ENCODE data around the gene IHH.

IHH gene

DNA sequence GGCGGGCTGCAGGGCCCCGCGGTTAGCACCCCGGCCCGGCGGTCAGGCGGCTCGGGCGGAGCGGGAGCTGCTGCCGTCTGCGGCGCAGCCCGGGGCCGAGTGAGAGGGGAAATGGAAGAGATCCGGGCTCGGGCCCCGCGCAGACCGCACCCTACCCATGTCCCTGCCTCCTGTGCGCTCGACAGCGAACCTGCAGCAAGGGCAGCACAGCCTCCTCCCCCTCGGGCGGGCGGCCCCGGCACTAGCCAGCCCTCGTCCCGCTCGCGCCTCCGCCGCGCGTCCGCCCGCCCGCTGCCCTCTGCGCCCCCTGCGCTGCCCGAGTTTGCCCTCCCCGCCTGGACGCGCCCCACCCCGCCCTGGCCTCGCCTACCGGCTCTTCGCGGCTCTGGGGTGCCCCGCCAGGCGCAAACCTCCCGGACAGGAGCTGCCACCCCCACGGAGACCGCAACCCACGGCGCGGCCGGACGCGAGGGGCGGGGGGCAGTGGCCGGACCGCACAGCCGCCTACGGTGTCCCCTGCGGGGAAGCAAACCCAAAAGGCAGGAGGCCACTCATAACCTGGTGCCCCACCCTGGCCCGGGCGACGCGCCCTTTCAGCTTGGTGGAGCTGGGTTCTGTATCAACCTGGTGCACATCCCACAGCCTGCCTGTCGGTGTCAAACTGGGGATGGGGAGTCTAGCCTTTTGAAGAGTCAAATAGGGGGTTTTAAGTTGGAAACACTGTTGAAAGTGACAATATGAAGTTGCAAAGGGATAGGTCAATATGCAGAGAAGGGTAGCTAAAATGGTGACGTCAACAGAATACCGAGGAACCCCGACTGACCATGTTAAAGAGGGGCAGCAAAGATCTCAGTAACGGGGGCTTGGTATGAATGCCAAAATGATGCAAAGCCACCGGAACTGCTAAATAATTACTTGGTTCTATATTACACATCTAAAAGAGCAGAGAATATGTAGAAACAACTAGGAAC lies at the start of gene IHH:
Gene IHH (minus strand): TSS at position 101 of the 971 bp plus-strand sequence. CDS start 454 bp downstream, outside the sequence.
- no peak for DNase-seq

DNA sequence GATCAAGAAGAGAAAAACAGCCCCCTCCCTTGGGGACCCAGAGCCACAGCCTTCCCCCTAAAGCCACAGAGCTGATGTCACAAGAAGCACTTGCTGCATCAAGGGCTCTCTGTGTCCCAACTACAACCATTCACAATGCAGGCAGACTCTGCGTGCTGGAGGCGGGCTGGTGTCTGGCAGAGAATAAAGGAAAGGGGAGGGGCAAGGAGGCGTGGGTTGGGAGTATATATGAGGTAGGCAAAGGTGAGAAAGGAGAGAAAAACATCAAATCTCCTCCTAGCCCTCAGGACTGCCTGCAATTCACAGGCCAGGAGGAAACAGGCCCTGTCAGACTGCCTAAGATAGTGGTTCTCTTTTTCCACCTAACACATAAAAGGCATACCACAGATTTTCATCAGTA lies 48.8 kb upstream of the IHH start:
- no peak for DNase-seq

DNA sequence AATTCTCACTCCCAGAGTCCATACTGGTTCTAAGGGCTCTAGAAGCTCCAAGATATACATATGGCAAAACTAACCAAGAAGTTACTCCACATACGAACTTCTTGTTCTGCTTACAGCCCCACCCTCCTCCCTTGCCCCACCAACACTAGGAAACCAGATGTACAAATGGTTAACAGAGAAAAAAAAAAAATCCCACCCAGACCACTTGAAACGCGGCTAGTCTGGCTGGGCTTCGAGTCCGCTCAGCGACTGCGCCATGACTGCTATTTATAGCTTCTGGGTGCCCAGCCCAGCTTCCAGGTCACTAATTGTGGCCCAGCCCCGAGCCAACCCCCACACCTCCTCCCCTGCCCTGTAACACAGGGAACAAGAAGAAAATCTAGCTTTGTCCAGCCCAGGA lies 47.0 kb upstream of the IHH start:
- DNase-seq: no peak

DNA sequence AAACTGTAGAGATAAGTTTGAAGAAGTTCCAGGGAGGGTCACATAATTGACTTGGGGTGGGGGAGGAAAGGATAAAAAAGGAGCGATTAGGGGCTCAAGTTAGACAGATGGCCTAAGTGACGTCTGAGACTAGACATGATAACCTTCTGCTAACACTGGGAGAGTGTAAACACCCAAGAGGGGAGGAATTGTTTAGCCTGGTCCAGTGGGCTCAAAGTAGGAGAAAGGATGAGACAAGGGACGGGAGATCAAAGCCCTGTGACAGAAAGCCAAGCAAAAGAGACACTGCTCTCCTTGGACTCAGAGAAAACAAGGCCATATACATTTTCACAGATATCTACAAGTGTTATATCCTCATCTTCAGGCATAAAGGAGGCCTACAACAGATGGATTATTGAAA lies 45.5 kb upstream of the IHH start:
- DNase-seq: no peak

DNA sequence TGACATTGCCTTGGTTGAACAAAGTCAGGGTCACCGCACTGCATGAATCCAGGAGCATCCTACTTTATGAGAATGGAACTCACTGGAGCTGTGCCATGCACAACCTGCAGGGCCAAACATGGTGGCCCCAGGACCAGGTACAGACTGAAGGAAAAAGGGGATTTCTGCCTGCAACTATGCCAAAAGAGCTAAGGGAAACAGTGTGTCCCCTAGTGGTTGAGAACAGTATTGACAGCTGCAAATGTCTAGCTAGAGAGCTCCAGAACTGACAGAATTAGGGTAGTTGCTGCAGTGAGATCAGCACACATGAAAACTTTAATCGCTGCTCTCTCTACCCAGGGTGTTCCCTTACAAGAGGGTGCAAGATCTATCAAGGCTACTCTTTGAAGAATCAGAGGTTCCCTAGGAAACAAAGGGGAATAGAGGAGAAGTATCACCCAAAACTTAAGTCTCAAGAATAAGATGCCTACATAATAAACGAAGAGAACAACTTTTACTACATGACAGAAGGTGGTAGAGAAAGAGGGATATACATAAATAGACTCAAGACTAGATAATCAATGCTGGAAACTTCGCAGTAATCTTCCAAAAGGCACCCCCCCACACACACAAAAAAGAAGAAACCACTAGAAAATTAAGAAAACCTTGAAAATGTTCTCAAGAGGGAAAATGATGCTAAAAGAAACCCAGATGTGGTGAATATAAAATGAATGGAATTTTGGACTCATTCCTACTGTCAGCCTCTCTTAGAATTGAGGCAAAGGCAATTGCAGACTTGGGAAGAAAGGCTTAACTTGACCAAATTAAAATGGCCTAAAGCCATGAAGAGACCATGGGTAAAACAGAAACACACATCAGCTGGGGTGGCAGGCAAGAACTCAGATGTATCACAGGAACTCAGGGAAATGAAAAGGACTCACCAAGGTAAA lies 43.6 kb upstream of the IHH start:
- DNase-seq: no peak

DNA sequence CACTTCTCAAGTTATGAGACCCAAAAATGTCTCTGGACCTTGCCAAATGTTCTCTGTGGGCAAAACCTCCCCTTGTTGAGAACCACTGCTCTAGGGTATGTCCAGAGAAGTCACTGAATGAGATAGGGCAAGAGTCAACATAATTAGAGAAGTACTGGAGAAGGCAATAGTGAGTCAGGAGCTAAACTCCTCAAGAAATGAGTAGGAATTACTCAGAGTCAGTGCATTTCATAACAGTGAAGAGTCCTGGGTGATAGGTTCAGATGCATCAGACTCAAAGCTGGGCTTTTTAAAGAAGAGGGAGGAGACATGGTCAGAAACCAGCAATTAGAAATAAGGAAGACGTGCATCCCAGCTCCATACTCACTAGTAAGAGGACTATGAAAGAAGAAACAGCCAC lies 38.6 kb upstream of the IHH start:
- DNase-seq: no peak

DNA sequence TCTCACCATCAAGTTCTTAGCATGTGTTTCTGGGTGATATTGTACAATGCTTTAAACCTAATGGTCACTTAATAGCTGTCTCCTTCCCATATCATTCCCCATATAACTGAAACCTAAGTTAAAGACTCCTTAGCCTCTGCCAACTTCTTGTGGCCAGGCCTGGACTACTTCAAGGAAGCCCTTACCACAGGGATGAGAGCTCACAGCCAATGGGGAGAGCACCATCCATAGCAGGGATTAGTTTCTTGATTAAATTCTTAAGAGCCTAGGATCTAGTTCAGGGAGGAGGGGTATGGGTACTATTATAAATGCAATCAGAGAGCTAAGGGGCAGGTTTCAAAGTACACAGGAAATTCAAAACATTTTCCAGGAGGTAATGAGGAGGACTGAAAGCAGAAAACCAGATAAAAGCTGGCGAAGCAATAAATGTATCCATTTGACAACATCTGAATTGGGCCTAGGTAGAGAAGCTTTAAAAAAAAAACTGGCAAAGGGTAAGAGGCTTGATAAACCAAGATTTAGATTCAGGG lies 34.8 kb upstream of the IHH start:
- DNase-seq: no peak

DNA sequence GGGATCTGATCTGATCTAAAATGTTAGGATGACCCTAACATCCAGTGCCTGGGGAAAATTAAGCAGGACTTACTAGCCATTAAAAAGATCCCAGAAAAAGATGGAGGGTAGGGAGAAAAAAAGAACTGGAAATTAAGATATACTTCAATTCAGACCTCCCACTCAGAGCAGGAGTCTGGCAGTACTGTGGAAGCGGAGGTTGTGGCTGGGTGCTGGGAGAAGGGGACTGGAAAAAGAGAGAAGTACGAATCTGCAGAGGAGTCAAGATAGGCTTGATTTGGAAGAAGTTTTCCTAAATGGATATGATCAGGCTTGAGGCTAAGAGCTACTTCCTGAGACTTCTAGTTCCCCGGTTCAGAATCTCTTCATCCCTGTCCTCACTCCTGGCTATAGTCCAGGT lies 33.5 kb upstream of the IHH start:
- DNase-seq: no peak

DNA sequence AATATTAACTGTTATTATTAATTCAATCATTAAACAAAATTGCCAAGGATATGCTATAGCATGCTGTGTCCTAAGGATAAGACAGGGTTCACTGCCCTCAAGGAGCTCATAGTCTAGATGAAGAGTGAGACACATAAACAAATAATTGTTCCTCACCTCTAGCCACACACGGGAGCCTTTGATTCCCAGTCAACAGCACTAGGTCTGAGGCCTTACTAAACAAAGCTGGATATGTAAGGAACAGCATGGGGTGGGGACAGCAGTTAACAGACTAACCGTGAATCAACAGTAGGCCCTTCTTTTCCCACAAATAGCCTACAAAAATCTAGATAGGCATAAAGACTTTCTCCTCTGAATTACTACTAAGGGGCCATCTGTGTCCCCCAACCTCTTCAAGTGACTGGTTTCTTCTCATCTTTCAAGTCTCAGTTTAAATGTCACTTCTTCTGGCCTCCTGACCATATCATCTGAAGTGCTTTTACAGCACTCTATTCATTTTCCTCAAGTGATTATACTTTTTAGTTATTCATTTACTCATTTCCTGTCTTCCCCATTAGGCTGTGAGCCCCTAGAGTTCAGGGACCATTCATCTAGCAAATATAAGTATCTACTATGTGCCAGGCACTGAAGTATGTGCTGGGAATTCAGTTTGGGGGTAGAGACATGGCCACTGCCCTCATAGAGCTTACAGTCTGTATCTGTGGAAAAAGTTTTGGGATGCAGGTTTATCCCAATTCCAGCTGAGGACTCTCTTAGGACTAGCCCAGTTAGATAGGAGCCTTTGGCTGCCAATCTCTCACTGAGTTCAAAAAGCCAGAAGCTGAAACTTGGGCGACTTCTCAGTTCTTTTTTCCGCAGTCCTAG lies 29.9 kb upstream of the IHH start:
- DNase-seq: no peak

DNA sequence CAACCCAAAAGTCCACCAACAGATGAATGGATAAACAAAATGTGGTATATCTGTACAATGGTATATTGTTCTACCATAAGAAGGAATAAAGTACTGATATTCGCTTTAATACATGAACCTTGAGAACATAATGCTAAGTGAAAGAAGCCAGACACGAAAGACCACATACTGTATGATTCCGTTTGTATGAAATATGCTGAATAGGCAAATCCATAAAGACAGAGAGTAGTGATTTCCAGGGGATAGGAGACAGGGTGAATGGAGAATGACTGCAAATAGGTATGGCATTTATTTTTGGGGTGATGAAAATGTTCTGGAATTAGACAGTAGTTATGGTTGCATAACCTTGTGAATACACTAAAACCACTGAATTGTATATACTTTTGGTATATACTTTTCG lies 28.6 kb upstream of the IHH start:
- no peak for DNase-seq

DNA sequence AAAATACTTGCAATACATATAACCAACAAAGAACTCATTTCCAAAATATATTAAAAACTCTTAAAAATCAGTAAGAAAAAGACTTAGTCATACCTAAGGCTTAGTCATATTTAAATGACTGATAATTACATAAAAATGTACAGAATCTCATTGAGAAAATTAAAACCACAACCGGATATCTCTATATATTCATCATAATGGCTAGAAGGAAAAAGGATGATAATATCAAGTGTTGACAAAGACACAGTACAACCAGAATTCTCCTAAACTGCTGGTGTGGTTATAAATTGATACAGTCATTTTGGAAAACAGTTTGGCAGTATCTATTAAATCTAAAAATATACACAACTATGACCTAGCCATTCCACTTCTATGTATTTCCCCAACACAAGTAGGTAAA lies 27.1 kb upstream of the IHH start:
- DNase-seq: no peak

DNA sequence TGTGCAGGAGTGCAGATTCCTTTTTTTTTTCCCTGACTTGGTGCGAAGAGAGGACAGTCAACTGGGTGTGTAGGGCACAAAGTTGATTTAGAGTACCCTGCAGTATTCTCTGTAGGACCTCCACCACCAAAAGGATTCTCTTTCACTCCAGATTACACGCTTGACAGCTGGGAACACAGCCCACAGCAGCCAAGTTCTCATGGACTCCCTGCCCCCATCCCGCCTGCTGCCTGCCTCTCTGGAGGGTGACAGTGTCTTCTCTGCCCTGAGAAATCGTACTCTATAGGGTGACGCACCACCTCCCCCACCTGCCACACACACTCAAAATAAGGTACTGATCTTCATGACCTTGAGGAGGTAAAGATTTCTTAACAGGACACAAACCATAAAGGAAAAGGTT lies 26.6 kb upstream of the IHH start:
- DNase-seq: no peak

DNA sequence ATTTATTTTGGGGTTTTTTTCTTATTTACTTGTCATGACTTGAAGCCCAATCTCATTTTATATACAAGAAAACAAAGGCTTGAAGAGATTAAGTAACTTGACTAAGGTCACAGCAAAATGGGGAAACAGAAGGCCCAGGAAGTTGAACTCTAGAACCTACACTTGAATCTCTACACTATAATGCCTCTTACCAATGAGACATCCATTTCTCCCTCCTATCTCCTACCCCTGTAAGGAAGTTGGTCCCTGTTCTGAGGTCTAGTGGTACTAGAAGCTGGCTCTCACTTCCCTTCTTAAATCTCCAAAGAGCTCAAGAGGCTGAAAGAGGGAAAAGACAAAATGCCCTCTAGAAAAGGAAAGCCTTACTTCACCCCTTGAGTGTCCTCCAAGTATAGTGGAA lies 25.5 kb upstream of the IHH start:
- no peak for DNase-seq

DNA sequence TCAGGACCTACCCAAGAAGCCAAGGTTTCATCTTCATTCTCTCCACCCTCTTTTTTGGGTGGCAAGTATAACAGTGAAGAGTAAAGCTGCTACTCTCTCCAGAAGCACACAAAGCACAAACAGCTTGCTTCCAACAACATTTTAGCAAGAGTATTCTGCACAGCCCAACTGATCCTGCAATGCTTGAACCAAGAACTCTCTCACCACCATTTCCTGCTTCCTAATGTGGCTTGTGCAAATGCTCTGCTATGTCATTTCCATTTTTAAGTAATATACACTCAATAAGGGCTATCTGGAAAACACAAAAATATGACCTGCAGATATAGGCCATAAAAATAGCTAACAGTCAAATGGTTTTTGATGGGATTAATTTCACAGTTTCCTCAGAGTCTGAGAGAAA lies 24.1 kb upstream of the IHH start:
- DNase-seq: no peak

DNA sequence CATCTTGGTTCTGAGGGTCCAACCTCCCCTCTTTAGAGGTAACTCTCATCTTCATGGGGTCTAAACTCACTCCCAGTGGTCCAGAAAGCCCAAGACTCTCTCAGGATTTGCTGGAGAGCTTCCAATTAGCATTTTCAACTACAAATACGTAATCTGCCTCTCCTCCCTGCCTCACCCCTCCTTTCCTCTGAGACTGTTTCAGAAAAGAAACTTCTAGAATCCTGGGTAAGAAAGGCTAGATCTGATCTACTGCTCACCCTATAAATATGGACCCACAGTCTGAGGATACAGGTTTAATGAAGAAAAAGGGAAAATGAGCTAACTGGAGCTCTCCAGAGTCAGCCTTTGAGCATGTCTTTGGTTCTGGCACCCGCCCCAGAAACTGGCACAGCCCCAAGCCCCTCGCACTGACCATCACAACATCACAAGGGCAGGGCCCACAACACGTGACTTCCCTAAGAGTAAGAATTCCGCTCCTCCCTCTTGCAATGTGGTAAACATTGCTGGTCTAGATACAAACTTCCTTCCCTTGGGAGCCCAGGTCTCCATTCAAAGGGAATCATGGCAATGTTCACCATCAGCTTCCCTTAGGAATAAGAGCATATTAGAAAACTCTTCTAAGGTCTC lies 21.7 kb upstream of the IHH start:
- no peak for DNase-seq

DNA sequence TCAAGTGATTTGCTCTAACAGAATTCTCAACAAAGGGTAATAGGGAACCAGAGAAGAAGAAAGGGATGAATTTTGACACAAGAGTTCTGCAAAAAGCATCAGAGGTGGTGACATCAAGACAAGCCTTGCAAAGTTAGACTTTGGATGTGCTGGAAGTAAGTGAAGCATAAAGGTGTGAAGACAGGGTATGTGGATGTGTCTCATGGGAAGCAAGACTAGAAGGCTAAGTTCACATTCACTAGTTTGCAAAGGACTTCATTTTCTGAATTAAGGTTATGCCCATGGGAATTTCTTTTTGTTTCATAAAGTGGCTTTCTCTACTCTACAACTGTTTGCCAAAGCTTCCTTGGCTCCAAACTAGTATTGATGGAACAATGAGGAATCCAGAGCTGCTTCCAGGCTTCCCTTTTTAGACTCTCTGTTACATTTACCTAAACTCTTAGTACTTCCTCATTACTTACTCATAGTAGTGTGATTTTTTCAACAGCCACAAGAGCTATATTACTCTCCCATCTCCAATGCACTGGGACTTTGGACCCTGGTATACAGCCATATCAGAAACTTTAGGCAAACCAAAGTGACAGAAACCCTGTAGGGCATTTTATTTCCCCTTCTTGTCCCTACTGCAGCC lies 21.1 kb upstream of the IHH start:
- no peak for DNase-seq

DNA sequence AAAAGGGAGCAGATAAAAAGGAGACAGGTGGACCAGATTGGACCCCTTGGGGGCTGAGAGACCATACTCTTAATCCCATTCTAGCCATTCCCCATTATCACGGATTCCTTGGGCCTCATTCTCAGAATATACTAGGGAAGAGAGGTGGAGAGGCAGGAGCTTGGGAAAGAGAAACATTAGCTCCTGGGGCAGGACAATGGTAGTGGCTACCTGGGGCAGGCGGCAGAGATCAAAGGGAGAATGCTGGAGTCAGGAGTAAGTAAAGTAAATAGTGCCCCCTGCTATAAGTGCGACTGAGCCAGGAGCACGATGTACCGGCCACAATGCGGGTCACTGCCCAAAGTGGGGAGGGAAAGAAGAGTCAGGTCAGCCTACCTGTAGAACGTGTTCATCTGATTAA lies 20.4 kb upstream of the IHH start:
- DNase-seq: no peak

DNA sequence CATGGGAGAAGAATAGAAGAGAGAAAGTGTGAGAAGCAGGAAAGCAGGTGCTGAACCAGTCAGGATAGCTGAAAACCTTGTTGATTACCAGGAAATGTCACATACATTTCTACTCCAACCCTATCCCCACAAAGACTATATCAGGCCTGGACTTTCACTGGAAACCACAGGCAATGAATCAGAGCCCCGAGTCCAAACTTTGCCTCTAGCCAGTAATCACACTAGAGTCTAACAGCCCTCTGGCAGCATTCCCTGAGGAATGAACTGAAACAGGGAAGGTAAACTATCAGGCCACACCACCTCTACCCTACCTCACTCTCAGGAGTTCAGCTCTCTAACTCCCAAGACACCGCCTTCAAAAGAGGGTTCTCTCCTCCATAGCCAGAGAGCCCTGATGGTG lies 18.7 kb upstream of the IHH start:
- no peak for DNase-seq

DNA sequence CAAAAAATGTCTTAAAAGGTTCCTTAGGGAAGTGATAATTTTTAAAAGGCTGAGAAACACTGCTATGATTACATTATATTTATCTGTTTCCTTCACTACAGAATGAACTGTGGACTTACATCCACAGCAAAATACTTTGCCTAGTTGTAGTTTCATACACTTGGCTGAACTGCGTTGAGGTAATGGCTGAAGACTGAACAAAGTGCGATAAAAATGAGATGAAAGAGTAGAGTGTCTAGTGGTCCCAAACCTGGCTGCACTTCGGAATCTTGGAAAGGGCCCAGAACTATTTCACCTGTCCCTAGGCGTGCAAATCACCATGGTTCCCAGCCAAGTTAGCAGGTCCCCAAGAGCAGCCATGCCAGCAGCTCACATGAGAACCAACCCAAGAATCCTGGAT lies 18.2 kb upstream of the IHH start:
- no peak for DNase-seq

DNA sequence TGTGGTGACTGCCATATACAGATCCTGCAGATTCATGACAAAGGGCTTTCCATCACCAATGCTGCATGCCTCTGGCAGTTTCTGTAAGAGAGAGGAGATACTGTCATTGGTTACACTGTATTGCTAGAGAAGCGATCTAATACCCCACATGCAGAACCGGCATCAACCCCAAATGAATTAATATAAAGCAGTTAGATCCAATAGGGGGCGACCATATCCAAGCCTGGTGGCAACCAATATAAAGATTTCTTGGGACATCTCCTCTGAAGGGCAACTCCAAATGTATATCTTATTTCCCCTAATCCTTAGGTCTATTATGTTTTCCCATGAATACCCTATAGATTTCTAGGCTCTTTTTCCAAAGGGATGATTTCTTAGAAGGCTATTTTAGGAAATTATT lies 17.4 kb upstream of the IHH start:
- DNase-seq: no peak

DNA sequence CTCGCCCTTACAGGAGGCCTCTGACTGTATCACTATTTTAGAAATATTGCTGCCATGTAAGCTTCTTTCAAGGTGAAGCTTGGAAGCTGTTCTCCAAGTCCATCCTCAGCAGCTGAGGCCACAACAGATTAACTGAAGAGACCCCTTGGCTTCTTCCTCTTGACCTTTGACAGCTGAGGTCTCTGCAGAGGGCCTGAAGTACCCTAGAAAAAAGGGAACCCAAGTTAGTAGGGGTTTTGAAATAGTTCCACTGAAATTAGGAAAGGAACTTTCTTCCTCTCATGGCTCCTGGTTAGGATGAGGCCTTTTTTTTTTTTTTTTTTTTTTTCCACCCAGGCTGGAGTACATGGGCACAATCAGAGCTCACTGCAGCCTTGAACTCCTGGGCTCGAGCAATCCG lies 15.5 kb upstream of the IHH start:
- no peak for DNase-seq
